HEK293T (cell line): ENCODE measurements around the gene PDE4B.

ENCODE experiments used
- BHLHE40 ChIP-seq: fragments of 450-650 bp; IDR thresholded peaks from 2 replicates; pipeline ENCODE4 v1.6.1; 2016; ENCODE audit warnings: mild to moderate bottlenecking, moderate library complexity, borderline replicate concordance
- FOXK2 ChIP-seq: fragments of 450-650 bp; IDR thresholded peaks from 2 replicates; pipeline ENCODE4 v1.6.1; 2016; ENCODE audit warnings: mild to moderate bottlenecking
- TF ChIP-seq, protein P1 (sequence below): fragments of 450-650 bp; IDR thresholded peaks from 2 replicates; pipeline ENCODE4 v1.6.1; 2016

DNA sequence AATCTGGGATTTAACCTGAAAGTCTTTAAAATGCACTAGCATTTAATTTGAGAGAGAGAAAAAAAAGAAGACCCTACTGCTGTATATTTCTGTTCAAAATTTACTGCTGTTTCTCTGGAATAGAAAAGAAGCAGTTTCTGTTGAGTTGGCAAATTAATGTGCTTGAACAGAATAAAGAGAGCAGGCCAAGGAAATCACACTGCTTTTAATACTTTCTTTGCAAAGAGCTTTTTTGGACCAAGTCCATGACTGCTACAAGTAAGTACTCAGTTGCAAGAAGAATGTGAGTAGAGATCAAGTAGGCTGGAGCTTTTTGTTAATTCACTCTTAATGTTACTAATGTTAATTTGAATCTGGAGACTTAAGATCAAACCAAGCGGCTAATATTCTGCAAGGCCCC is 405.1 kb downstream of the PDE4B start:
- TF ChIP-seq BHLHE40 (no peak), FOXK2 (no peak)
- TF ChIP-seq, protein P1, sequence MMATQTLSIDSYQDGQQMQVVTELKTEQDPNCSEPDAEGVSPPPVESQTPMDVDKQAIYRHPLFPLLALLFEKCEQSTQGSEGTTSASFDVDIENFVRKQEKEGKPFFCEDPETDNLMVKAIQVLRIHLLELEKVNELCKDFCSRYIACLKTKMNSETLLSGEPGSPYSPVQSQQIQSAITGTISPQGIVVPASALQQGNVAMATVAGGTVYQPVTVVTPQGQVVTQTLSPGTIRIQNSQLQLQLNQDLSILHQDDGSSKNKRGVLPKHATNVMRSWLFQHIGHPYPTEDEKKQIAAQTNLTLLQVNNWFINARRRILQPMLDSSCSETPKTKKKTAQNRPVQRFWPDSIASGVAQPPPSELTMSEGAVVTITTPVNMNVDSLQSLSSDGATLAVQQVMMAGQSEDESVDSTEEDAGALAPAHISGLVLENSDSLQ, result no peak
